HepG2 (cell line): ENCODE results near the gene WSCD2. TPM values are rescaled to one million over a fixed set of nuclear protein-coding genes. Genes with fewer than 3 reads are reported as not detected.

Experiments used
- ATAC-seq: fragments of 200-7000 bp; cut with Tn5 transposase; 3 replicates; pipeline ENCODE4 v1.9.1; 2020; ENCODE audit warnings: mild to moderate bottlenecking, moderate library complexity
- BruUV-seq: library from RNA; stranded (reverse); fragments of 400-500 nt; replicated peaks from 2 replicates; lab custom pipeline; 2021; lab: Mats Ljungman, UMichigan
- CTCF ChIA-PET: fragments of 300-600 bp; formaldehyde crosslinking; extraction: SDS; loops from one replicate; lab custom pipeline; 2021; ENCODE audit warnings: low total read pairs, inconsistent platforms, low intra/inter-chr PET ratio; lab: Yijun Ruan, JAX
- POLR2A ChIA-PET: fragments of 350-600 bp; sonication (Branson Sonifier 250); formaldehyde crosslinking; loops from one replicate; lab custom pipeline; 2020; ENCODE audit warnings: antibody characterized with exemption, inconsistent platforms; lab: Yijun Ruan, JAX
- DNase-seq: peaks from one replicate; pipeline ENCODE4 v3.0.0-alpha.2; 2015; ENCODE audit warnings: low spot score
- FAIRE-seq: peaks from 3 replicates; lab custom pipeline; 2011; peaks lifted over from hg19 to GRCh38; lab: Jason Lieb, UNC
- H2AFZ ChIP-seq: one replicate; pipeline ENCODE4 v1.6.1; 2011; ENCODE audit warnings: low read length, inconsistent platforms
- H3K27ac ChIP-seq: fragments of 300-600 bp; 3 replicates; pipeline ENCODE4 v1.8.0; 2011; ENCODE audit warnings: mixed run types, mild to moderate bottlenecking, mixed read lengths, low read length, inconsistent platforms; ENCODE audit not compliant: insufficient read depth; ENCODE audit errors: extremely low read length
- H3K27me3 ChIP-seq, 2 experiments: fragments of 200-600 bp in 1 of 2; 2 replicates in 1 of 2; 3 replicates in 1 of 2; pipeline versions ENCODE4 v1.6.0 to v1.8.0; 2011; ENCODE audit warnings: low read length in 2 of 2, mild to moderate bottlenecking in 2 of 2, moderate library complexity in 2 of 2, inconsistent platforms in 1 of 2; ENCODE audit not compliant: insufficient read depth in 2 of 2, control insufficient read depth in 1 of 2
- H3K36me3 ChIP-seq, 2 experiments: fragments of 200-600 bp in 1 of 2; replicated peaks in 1 of 2; 2 replicates in 1 of 2; 3 replicates in 1 of 2; pipeline versions ENCODE4 v1.5.1 to v1.8.0; 2011; ENCODE audit warnings: low read length in 2 of 2, inconsistent platforms in 1 of 2; ENCODE audit not compliant: insufficient read depth in 2 of 2, control insufficient read depth in 1 of 2
- H3K4me1 ChIP-seq: 2 replicates; pipeline ENCODE4 v1.5.1; 2012; ENCODE audit warnings: low read length, inconsistent platforms; ENCODE audit not compliant: insufficient read depth
- H3K4me2 ChIP-seq: 2 replicates; pipeline ENCODE4 v1.6.0; 2011; ENCODE audit warnings: low read depth, low read length, inconsistent platforms
- H3K4me3 ChIP-seq, 3 experiments: fragments of 200-600 bp in 1 of 3; sonication (generic), shearing (Covaris generic) in 1 of 3; replicated peaks in 1 of 3; 2 replicates each; pipeline ENCODE4 v1.5.1; 2011 to 2016; ENCODE audit warnings: low read length in 3 of 3, inconsistent platforms in 2 of 3, low read depth in 2 of 3, mild to moderate bottlenecking in 2 of 3, control low read depth in 1 of 3, mixed read lengths in 1 of 3; ENCODE audit not compliant: insufficient read depth in 1 of 3
- H3K79me2 ChIP-seq: one replicate; pipeline ENCODE4 v1.6.1; 2011; ENCODE audit warnings: low read length, inconsistent platforms; ENCODE audit not compliant: insufficient read depth
- H3K9ac ChIP-seq: 2 replicates; pipeline ENCODE4 v1.6.0; 2011; ENCODE audit warnings: mild to moderate bottlenecking, low read depth, low read length, inconsistent platforms; ENCODE audit not compliant: insufficient read depth
- H3K9me3 ChIP-seq: 2 replicates; pipeline ENCODE4 v1.5.1; 2012; ENCODE audit warnings: mild to moderate bottlenecking, low read length
- H4K20me1 ChIP-seq: 2 replicates; pipeline ENCODE4 v1.6.0; 2011; ENCODE audit warnings: inconsistent platforms, mild to moderate bottlenecking, low read length, moderate library complexity; ENCODE audit not compliant: insufficient read depth
- ETV6 ChIP-seq: sonication (generic); formaldehyde crosslinking; conservative IDR thresholded peaks from 2 replicates; pipeline ENCODE4 v1.4.0; 2020; ENCODE audit warnings: missing genetic modification reagents
- FOXA1 ChIP-seq, 2 experiments: fragments of 450-650 bp in 1 of 2; sonication (generic) in 1 of 2; formaldehyde crosslinking in 1 of 2; IDR thresholded peaks; 2 replicates each; pipeline versions ENCODE4 v1.4.0 to v1.6.1; 2016 to 2020; ENCODE audit warnings: missing genetic modification reagents in 1 of 2
- HOXA5 ChIP-seq: sonication (generic); formaldehyde crosslinking; IDR thresholded peaks from 2 replicates; pipeline ENCODE4 v1.4.0; 2020; ENCODE audit warnings: missing genetic modification reagents
- IRX3 ChIP-seq: sonication (generic); formaldehyde crosslinking; IDR thresholded peaks from 2 replicates; pipeline ENCODE4 v1.8.1; 2023; ENCODE audit warnings: mild to moderate bottlenecking, low read depth, missing genetic modification reagents, borderline replicate concordance
- MTF2 ChIP-seq: sonication (generic); formaldehyde crosslinking; IDR thresholded peaks from 2 replicates; pipeline ENCODE4 v1.5.0; 2020; ENCODE audit warnings: missing genetic modification reagents, borderline replicate concordance
- PAX8 ChIP-seq: sonication (generic); formaldehyde crosslinking; IDR thresholded peaks from 2 replicates; pipeline ENCODE4 v1.8.0; 2022; ENCODE audit warnings: mild to moderate bottlenecking, missing genetic modification reagents, borderline replicate concordance
- SPEN ChIP-seq: sonication (generic); formaldehyde crosslinking; IDR thresholded peaks from 2 replicates; pipeline ENCODE4 v1.5.1; 2020; ENCODE audit warnings: low read depth, mild to moderate bottlenecking, missing genetic modification reagents
- XBP1 ChIP-seq: sonication (generic); formaldehyde crosslinking; IDR thresholded peaks from 2 replicates; pipeline ENCODE4 v1.5.0; 2020; ENCODE audit warnings: missing genetic modification reagents
- ZNF598 ChIP-seq: sonication (generic); formaldehyde crosslinking; IDR thresholded peaks from 2 replicates; pipeline ENCODE4 v1.5.1; 2020; ENCODE audit warnings: mild to moderate bottlenecking, missing genetic modification reagents, borderline replicate concordance
- WGBS: methylation state at CpG from one replicate; pipeline ENCODE4 v1.1.6; 2017; ENCODE audit warnings: low lambda C conversion rate; 5-methylcytosine and 5-hydroxymethylcytosine counted together
- in situ Hi-C: cut with HindIII; loops from 2 replicates; pipeline ENCODE4 v1.10.0; 2017; ENCODE audit warnings: low pct_unique_long_range_greater_than_20kb; ENCODE audit not compliant: extremely low pct_ligation_motif_present
- intact Hi-C: fragments of 100-400 bp; cut with micrococcal nuclease; formaldehyde crosslinking; loops from one replicate; pipeline ENCODE4 v1.10.0; 2022; ENCODE audit not compliant: unreplicated experiment
- polyA plus RNA-seq, 8 experiments: library from polyadenylated mRNA; depleted of rRNA in 3 of 8; stranded (reverse) in 7 of 8; unstranded in 1 of 8; fragments of >200 nt; fragmentation: Illumina TruSeq in 4 of 8; extraction: Trizol in 4 of 8; gene quantifications; 2 replicates each; pipeline versions ENCODE4 v1.2.1 to v1.2.3, GENCODE V29; 2011 to 2016; ENCODE audit warnings: low read depth in 4 of 8, missing spikeins in 1 of 8, mixed read lengths in 1 of 8; ENCODE audit not compliant: insufficient read depth in 1 of 8
- total RNA-seq, 5 experiments: library from RNA; depleted of rRNA; stranded (reverse); fragments of >200 nt; fragmentation: Illumina TruSeq; extraction: Trizol; gene quantifications; 2 replicates each; pipeline ENCODE4 v1.2.3, GENCODE V29; 2016; ENCODE audit warnings: low read depth in 1 of 5
- TF ChIP-seq, protein P1 (sequence below): IDR thresholded peaks from 2 replicates; pipeline ENCODE4 v1.6.1; 2016; ENCODE audit warnings: low read depth, control low read depth
- TF ChIP-seq, protein P2 (sequence below): sonication (generic); formaldehyde crosslinking; IDR thresholded peaks from 2 replicates; pipeline ENCODE4 v1.4.0; 2020; ENCODE audit warnings: mild to moderate bottlenecking, low read depth, missing genetic modification reagents

The WSCD2 gene
- total and polyA plus RNA-seq, 2 of the 13 experiments (the other 11 are each of a cell fraction or from before 2014, with no cell fraction given): not detected

DNA sequence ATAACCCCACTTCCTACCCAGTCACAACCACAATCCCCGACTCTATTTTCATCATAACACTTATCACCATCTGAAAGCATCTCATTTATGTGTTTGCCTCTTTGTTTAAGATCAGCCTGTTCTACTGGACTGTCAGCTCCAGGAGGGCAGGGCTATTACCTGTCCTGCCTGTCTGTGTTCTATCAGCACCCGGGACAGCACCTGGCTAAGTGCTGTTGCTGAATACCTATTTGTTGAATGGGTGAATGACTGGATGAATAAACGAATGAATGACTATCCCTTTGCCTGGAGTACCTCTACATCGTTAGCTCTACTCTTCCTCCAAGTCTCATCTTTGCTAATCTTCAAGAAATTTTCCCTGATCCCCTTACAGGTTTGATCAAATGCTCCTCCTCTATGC is 69.0 kb downstream of the WSCD2 start (continued):
- TF ChIP-seq, protein P1, sequence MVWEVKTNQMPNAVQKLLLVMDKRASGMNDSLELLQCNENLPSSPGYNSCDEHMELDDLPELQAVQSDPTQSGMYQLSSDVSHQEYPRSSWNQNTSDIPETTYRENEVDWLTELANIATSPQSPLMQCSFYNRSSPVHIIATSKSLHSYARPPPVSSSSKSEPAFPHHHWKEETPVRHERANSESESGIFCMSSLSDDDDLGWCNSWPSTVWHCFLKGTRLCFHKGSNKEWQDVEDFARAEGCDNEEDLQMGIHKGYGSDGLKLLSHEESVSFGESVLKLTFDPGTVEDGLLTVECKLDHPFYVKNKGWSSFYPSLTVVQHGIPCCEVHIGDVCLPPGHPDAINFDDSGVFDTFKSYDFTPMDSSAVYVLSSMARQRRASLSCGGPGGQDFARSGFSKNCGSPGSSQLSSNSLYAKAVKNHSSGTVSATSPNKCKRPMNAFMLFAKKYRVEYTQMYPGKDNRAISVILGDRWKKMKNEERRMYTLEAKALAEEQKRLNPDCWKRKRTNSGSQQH (CRISPR knock-in tag): no peak
- TF ChIP-seq, protein P2, sequence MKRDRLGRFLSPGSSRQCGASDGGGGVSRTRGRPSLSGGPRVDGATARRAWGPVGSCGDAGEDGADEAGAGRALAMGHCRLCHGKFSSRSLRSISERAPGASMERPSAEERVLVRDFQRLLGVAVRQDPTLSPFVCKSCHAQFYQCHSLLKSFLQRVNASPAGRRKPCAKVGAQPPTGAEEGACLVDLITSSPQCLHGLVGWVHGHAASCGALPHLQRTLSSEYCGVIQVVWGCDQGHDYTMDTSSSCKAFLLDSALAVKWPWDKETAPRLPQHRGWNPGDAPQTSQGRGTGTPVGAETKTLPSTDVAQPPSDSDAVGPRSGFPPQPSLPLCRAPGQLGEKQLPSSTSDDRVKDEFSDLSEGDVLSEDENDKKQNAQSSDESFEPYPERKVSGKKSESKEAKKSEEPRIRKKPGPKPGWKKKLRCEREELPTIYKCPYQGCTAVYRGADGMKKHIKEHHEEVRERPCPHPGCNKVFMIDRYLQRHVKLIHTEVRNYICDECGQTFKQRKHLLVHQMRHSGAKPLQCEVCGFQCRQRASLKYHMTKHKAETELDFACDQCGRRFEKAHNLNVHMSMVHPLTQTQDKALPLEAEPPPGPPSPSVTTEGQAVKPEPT: no peak
- TF ChIP-seq PAX8 (no peak), HOXA5 (CRISPR knock-in tag) (no peak), IRX3 (CRISPR knock-in tag) (no peak)

DNA sequence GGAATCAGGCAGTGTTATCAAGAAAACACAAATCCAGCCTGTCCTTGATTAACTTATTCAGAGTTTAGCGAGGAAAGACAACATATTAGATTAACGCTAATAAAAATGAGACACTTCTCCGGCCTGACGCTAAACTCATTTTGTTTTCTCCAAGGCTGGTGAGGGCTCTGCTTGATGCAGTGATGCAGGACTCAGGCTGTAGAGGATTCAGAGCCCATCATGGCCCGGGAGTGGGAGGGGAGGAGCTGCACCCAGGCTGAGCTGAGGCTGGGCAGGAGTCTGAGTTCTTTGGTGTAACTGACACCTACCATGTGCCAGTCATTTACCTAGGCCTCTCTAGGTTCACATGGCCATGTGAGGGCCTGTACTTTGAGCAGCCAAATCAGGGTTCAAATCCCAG is 70.0 kb downstream of the WSCD2 start:
- no peaks in the 10 kb centered on the region for H4K20me1 ChIP-seq
- in situ Hi-C loops: loop anchor here (25.0 kb wide), 1 partner anchor 212 kb away; no protein-coding TSS in a partner anchor
- H3K4me3 ChIP-seq: no peak overlapping the region
- H3K27ac ChIP-seq: no peak overlapping the region
- H3K27me3 ChIP-seq: no peaks in the 10 kb centered on the region
- no peak overlapping the region for H3K4me2 ChIP-seq
- ATAC-seq (no peak), FAIRE-seq (no peak), DNase-seq (no peak)
- H3K4me1 ChIP-seq: no peaks in the 10 kb centered on the region
- intact Hi-C loops: no loop called here
- no TSS peak for BruUV-seq
- peaks cover 10% of the 10 kb centered on the region for H3K9me3 ChIP-seq
- H3K79me2 ChIP-seq: no peaks in the 10 kb centered on the region
- ChIA-PET CTCF (no interaction called here), POLR2A (no interaction called here)
- TF ChIP-seq ZNF598 (CRISPR knock-in tag) (no peak), ETV6 (CRISPR knock-in tag) (no peak), FOXA1 (IDR thresholded peaks at IDR 0.05) (no peak), FOXA1 (CRISPR knock-in tag; IDR thresholded peaks at IDR 0.05) (no peak), SPEN (CRISPR knock-in tag) (no peak), MTF2 (CRISPR knock-in tag) (no peak), XBP1 (CRISPR knock-in tag) (no peak)
- H2AFZ ChIP-seq: no peak overlapping the region
- 46% methylated on average over 5 of the region's 5 CpGs for WGBS
- no peaks in the 10 kb centered on the region for H3K36me3 ChIP-seq
- no peak overlapping the region for H3K9ac ChIP-seq
